IgD-negative memory B cell (primary cell): ENCODE results near the gene FRG2C. TPM values are rescaled to one million over a fixed set of nuclear protein-coding genes. Genes with fewer than 3 reads are reported as not detected.

ENCODE experiments used
- polyA plus RNA-seq: library from polyadenylated mRNA; unstranded; fragments of 300-500 nt; fragmentation: Illumina TruSeq; gene quantifications from one replicate; pipeline ENCODE4 v1.2.3, GENCODE V29; 2021

The FRG2C gene
- polyA plus RNA-seq, 1 donor from 2014 or later = not detected

Other genes starting within 250 kb of the FRG2C start
- gene ZNF717, start 121.2 kb downstream of the FRG2C start, polyA plus RNA-seq = 4.7 TPM